ENCODE data around the gene FOCAD.

The FOCAD gene

DNA sequence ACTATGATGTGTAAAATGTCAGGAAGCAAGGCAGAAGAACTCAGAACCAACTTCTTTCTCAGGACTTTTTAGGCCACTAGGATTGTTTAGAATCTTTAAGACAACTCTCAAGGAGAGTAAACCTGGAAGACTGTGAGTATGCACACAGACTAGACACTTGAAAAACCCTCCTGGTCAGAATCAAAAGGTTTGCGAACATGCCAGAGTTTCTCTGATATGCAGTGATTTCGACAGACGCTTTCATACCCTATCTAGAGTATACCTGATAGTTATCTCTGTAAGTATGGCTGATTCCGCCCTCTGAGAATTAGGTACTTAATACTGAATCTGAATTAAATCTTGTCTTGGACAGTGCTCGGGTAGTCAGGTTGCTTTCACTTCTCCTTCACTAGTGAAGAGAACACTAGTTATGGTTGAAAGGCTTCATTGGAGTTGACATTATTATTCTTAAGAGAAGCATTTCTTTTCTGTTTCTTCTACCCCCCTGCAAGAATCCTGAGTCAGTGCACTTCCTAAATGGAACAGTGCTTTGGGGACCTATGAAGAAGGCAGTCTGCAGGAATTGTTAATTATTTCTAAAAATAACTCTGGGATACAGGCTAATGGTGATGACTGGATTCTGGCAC, 189.3 kb downstream of the FOCAD start:
- DNase-seq (ENCODE audit: low read depth), result no peak

DNA sequence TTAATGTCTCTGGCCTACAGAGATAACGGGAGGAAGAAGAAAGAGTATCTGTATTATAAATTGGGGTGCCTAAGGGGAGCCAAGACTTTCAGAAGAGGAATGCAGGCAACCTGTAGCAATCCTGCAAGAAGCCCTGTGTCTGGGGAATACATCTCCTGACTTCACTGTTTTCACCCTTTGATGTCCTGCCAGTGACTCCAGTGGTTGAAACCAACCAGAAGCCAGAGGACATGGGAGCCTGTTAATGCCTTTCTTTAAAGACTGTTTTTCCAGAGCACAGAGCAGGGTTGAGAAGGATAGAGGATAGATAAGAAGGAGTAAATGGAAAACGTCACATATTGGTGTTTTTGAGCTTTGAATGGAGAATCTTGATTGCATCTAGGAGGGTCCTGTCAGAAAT, 196.2 kb downstream of the FOCAD start:
- no peak for DNase-seq (ENCODE audit: low read depth)

DNA sequence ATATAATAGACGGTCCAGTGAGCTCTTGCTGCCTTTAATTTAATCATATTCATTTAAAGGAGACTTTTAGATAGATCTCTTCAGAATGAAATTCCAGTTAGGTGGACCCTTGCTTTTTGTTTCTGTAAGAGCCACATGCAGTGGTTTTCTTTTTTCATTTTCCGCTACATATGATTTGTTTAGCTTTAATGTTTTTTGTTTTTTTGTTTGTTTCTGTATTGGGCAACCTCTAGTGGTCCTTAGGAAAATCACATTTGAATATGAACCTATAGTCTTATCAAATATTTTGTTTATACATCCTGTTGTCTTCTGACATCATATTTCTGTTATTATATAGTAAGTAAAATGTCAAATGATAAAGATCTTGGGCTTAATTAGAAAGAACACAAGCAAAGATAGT, 196.6 kb downstream of the FOCAD start:
- DNase-seq (ENCODE audit: low read depth), result no peak

DNA sequence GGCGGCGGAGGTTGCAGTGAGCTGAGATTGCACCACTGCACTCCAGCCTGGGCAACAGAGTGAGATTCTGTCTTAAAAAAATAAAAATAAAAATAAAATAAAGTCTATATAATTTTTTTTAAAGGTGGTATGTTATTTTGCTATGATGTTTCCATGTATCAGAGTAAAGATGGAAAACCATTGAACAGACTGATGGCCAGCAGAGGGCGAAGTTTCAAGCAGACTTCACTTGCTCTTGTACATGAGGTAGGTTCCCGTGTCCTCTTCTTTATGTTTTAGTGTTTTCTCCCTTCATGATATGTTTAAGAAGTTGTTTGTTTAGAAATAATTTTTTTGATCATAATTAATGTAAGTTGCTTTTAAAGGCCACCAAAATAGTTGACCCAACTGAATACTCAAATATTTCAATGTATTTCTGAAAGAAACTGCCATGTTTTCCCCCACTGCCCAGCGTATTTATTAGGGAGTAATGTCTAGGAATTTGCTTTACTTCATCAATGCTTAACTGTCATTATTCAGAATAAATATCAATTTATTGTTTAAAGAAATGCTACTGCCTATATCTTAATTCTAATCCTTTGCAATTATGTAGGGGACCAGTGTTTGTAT, 201.0 kb downstream of the FOCAD start:
- peak; percentile 49 for DNase-seq (ENCODE audit: low read depth)

DNA sequence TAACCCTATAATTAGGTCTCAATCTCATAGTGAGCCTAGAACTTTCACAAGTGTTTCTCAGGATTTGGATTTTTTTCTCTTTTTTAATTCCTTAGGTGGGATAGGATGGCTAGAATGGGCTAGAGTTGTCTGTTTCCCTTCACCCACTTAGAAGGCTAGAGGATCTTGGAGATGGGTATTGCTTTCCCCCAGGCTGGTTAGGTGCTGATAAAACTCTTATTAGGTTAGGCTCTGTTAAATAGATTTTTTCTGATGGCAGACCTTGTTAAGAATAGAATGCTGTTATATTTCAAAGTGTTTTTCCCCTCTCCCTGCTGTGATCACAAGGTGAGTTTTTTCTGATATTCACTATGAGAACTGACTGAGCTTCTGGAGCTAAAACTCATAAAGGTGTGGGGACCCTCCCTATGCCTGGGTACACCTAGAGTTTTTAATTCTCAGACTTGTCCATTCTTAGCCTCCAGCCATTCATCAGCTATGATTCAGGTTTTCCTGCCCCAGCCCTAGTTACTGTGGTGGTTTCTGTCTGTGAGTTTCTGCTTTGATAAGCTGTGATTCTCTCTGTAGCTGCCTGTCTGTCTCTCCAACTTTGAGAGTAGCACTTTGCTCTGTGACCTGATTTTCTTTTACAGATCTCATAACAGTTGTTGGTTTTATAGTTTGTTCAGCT, 215.0 kb downstream of the FOCAD start:
- DNase-seq (ENCODE audit: low read depth), result no peak

DNA sequence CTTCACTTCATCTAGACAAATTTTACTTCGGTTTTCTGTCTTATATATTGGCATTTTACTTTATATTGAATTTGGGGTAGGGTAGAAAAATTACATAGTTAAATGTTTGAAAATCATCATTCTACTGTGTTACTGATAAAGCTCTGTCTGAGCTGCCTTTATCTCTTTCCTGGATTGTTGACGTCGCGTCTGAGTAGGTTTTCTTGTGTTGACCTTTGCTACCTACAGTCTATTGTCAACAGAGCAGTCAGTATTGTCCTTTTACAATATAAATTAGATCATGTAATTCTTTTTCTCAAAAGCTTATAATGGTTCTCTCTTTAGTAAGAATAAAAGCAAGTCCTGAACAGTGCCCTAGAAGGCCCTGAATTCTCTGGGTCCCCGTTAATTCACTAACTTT, 219.2 kb downstream of the FOCAD start:
- DNase-seq (ENCODE audit: low read depth), result no peak

DNA sequence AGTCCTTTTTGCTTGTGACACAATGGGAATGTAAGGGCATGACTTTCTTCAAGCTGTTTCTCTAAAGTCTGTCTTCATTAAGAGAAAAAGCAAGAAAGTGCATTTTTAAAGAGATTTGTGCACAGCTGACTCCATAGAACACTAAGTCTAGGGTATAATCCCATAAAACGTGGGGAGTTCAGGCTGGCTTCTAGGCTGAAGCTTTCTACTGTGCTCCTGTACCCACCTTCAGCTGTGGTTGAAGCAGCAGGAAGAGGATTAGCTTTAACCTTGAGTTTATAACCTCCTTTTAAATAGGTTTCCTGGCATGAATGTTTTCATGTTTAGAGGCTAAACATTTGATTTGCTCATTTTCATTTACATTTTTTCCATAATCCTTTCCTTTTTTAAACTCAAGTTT, 220.9 kb downstream of the FOCAD start:
- DNase-seq (ENCODE audit: low read depth), result no peak

DNA sequence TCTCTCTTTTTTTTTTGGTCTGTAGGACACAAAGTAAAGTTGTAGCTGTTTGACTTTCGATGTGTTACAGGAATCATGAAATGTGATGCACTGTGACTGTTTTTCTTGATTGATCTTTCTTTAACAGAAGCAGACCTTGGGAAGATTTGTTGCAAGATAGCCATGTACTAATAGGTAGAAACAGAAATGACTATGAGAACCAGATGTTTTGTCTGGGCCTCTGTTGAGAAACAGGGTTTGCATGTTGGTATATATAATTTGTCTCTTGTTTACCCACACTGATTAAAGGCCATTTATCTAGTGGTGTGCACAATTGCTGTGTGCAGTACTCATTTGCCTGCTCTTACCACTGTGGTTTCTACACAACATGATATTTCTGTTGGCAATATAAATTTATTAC, 222.3 kb downstream of the FOCAD start:
- DNase-seq (ENCODE audit: low read depth), result no peak

DNA sequence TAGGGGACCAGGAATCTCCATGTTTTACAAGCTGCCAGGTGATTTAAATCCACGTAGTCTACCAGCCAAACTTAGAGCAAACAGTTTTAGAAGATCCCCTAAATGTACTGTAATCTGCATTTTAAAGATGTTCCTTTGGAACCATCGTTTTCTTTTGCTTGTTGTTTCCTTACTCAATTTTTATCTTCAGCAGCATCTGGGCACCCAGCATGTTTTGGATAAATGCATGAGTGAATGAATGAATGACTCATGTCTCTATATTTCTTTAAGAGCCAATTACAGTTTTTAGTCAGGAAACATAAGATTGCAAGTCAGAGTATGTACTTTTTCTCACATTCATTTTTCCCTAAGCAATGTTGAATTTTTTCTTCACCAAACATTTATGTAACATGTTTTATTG, 224.4 kb downstream of the FOCAD start:
- no peak for DNase-seq (ENCODE audit: low read depth)

DNA sequence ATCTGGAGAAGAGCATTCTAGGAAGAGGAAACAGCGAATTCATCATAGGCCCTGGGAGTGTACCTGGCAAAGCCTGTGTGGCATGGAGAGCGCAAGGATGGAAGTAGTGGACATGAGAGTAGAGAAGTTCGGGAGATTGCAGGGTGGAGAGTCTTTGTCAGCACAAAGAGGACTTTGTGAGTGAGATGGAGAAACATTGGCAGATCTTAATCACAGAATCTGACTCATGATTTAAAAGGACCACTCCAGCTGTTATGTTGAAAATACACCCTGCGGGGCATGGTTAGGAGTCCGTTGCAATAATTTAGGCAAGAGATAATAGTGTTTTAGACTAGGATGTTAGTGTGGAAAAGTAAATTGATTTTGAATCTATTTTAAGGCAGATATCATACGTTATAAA, 230.5 kb downstream of the FOCAD start:
- no peak for DNase-seq (ENCODE audit: low read depth)

DNA sequence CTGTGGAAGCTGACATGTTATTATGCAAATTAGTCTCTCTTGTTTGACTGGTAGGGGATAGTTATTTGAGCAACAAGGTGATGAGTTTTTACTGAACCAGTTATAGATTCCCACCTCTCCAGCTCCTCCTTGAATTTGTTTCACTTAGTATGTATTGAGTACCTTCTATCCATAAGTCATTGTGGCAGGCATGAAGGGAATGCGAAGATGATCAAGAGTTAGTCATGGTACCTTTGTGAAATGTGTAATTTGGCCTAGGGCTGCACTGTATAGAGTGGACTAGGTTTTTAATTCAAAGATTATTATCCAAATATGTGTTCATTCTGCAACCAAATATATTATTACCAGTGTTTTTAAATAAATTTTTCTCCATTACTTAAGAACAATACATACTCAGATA, 237.3 kb downstream of the FOCAD start:
- no peak for DNase-seq (ENCODE audit: low read depth)

DNA sequence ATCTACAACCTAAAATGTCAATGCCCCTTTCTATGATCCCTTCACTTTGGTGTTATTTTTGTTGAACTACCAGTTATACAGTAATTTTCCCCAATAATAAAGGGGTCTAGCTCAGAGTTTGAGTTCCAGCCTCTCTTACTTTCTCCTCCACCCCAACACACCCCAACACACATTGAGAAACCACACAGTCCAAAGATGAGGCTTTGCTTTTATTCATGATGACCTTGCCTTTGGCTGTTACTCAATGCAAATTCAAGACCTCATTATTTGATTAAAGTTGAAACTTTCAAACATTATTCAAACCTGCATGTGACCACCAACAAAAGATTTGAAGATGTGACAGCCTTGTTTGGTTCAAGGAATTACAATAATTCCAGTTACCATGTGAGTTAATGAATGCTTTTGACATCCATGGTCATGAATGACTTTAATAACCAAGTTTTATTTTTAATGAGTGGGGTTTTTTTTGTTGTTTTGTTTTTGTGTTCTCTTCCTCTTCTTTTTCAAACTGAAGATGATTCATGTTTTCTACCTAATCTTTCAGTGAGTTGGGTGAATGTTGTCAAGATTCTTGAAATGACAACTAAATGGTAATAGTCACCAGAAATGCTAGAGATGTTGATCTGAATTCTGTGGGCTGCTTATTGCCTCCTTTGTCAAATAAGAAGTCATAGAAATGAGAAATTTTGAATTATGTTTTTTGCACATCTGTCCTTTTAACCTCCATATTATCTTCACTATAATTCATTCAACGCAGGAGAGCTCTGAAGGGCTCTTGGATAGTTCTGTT, 241.4 kb downstream of the FOCAD start:
- DNase-seq (ENCODE audit: low read depth), result no peak

DNA sequence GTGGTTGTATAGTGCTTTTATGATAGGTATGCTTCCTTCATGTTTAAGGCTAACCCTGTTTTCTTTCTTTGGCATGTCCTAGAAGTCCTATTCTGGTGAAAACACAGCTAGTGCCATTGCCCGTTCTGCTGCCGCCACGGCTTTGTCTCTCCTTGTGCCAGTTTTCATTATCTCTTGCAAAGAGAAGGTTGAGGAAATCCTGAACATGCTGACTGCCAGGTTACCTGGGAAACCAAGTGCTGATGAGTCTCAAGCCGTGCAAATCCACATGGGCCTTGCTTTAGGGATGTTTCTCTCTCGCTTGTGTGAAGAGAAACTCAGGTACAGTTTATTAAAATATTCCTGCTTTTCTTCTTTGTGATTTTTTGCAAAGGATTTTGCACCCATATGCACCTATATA, 245.2 kb downstream of the FOCAD start:
- DNase-seq (ENCODE audit: low read depth), result no peak

DNA sequence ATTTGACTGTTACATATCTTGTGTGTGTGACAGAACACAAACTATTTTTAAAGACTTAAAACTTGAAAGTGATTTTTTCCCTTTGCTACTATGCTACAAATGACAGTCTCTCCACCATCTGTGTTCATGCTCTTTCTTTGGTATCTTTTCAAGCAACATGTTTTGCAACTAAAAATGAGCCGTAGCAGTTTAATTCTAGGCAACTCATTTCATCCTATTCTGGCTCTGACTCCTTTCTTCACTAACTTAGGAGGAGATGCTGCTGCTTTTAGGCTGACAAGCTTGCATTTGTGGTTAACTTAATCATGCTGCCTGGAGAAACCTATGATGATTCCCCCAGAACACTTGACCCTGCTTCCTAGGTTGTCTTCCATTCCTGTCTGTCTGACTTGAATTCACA, 246.8 kb downstream of the FOCAD start:
- DNase-seq (ENCODE audit: low read depth), result no peak

DNA sequence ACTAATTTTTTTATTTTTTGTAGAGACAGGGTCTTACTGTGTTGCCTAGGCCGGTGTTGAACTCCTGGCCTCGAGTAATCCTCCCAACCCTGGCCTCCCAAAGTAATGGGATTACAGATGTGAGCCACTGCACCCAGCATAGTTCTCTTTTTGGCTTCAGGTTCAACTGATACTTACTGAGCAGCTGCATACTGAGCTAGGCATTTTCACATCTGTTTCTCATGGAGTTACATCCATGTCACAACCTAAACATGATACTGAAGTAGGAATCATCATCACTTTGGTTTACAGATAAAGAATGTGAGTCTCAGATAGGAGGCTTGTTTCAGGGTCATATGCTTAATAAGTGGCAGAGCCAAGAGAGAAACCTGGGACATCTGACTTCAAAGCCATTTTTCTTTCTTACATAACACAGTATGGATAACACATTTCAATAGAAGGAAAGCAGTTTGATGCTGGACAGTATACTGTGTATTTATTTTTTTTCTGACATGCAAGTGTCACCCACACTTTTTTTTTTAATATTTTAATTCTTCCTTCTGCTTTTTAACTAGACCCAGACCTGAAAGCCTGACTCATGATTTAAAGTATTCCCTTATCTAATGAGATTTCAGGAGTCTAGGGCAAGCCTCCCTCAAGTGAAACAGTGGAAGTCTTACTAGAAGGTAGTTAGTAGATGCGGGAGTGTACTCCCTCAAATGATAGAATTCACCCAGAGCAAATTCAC, 256.6 kb downstream of the FOCAD start:
- DNase-seq (ENCODE audit: low read depth), result no peak

DNA sequence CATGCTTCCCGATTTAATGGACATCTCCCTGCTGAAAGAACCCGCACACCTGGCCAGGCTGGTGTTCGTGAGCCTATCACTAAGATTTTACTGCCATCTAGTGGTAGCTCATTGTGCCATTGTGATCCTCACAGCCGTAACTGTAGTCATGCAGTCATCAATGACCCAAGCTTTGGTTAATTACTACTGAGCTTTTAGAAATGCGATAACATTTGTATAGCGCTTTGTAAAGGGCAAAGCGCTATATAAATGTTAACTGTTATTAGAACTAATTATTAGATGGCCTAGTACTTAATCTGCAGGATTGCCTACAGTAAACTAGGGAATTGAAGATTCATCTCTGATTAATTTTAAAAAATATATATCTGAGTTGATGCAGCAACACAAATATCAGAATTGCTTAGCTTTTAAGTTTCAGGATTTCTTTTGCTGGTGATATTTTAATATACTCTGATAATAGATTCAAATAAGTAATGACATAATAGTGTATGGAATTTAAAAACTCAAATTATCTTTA, 257.2 kb downstream of the FOCAD start:
- peak; percentile 22 for DNase-seq (ENCODE audit: low read depth)

DNA sequence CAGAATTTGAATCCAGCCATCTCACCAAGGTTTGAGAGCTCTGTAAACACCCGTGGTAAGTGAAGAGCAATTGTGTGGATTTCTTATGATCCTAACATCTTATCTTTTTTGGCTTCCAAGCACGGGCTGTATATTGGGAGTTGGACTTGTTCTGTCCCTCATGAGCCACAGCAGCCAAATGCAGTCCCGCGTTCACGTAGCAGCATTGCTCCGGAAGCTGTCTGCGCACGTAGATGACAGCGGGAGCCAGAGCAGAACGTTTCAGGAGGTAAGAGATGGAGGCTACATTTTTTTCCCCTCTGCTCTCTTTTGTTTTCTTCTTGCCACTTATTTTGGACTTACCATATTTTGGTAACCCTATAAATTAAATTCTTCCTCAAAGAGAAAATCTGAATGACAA, 260.4 kb downstream of the FOCAD start:
- DNase-seq (ENCODE audit: low read depth), result no peak

DNA sequence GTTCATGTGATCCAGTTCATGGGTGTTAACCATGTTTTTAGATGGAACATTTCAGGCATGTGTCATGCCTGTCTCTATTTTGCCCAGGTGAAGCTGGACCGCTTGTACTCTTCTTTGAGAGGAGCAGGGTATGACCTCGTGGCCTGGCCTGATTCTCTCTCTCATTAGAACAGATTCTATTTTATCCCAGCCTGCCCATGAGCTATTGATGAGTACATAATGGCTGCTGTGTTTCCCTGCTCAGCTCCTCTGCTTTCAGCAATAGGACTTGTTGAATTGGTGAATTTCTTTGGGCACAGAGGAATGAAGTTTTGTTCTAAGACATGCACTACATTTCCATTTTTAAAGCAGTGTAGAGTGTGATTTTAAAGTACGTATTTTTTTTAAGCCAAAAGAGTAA, 261.2 kb downstream of the FOCAD start:
- DNase-seq (ENCODE audit: low read depth), result no peak

DNA sequence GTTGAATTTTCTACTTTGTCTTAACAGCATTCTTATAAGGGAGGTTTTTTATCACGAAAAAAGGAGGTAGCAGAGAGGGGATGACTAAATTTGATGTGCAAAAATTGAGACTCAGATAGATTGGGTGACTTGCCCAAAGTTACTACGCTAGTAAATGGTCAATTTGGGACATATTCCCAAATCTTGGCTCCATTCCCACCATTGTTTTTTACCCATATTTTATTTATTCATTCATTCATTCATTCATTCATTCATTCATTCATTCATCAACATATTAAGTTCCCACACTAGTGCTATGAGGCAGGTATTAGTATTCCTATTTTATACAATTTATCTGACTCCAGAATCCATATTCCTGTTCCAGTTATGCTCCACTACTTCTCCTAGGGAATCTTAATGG, 261.8 kb downstream of the FOCAD start:
- no peak for DNase-seq (ENCODE audit: low read depth)

DNA sequence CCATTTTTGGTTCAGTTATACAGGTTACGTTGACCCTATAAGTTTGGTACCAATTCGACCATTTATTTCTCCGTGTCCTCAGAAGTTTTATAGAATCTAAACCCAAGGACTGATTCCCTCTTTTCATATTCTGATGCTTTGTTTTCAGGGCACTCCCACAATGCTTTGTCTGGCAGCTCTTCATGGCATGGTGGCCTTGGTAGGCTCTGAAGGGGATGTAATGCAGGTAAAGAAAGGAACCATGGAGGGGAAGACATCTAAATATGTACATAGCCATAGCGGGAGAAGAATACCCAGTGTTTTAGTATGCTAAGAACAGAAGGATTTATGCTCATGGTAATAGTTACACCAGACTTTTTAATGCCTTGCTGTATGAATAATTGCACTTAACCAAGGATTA, 264.6 kb downstream of the FOCAD start:
- DNase-seq (ENCODE audit: low read depth), result no peak

DNA sequence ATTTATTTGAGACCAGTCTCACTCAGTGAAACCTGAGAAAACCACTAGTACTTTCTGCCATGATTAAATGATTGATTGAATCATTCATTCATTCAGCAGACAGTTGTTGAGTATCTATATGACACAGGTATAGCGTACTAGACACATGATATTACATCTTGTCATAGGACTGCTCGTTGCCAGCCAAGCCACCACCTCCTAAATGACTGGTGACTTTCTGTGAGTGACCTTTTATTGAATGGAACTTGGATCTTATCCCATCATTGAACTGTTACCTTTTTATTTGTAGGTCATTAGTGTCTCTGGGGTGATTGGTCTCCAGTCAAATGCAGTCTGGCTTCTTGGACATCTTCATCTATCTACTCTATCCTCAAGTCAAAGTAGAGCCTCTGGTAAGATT, 266.6 kb downstream of the FOCAD start:
- DNase-seq (ENCODE audit: low read depth), result no peak

DNA sequence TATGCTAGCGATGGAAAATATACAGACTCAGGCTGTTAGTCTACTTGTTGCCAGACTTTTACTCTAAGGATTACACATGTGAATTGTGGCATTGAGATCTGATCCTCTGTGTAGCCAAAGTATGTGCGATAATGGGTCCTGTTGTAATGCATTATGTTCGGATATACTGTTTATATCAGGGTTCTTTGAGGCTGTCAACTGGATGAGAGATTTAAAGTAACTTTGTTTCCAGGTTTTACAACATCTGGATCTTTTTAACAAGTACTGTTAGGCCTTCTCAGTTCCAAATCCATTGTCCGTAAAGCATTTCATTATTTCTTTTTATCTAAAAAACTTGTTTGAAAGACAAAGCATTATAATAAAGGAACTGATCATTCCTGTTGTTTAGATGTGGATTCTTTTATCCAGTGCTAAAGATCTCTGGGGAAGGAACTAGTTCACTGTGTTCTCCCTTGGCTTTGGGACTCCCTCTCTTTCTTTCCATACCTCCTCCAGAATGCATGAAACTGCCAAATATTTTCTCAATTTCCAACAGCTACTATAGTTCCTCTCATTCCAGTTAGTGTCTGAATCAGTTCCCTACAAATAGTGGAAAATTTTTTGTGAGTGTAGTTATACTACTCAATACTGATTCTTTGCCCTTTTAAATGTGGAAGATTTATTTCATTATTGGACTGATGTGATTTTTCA, 278.6 kb downstream of the FOCAD start:
- DNase-seq (ENCODE audit: low read depth), result no peak
